AML-193 (cell line): ENCODE data around the gene PPM1B.
"Not testable (repeated sequence)": the region's sequence is repeated elsewhere in the genome, so short reads cannot be mapped to it uniquely, and the experiment has no call there.

ENCODE experiments used
- DNase-seq, 2 experiments: peaks; one replicate each; lab custom pipeline; 2025; lab: John Stamatoyannopoulos, UW

PPM1B gene

GRCh38 chr2:44254023-44254422, 85.3 kb downstream of the PPM1B start:
- DNase-seq, result no peak

GRCh38 chr2:44255704-44256103, 87.0 kb downstream of the PPM1B start:
- not testable (repeated sequence) for DNase-seq

GRCh38 chr2:44257802-44258201, 89.1 kb downstream of the PPM1B start:
- not testable (repeated sequence) for DNase-seq

- no peak for DNase-seq
Observed at GRCh38 chr2:44267269-44267795, 98.7 kb downstream of the PPM1B start.

- DNase-seq, result no peak
Observed at GRCh38 chr2:44267796-44268648, 99.3 kb downstream of the PPM1B start.

- no peak for DNase-seq
Observed at GRCh38 chr2:44269831-44270230, 101.2 kb downstream of the PPM1B start.

GRCh38 chr2:44271296-44271695, 102.6 kb downstream of the PPM1B start:
- no peak for DNase-seq

- no peak for DNase-seq
Observed at GRCh38 chr2:44273076-44273475, 104.4 kb downstream of the PPM1B start.

- DNase-seq, result no peak
Observed at GRCh38 chr2:44273596-44273995, 104.9 kb downstream of the PPM1B start.

GRCh38 chr2:44275927-44276303, 107.2 kb downstream of the PPM1B start:
- DNase-seq, result no peak

- DNase-seq, result no peak
Observed at GRCh38 chr2:44277541-44277940, 108.9 kb downstream of the PPM1B start.

- no peak for DNase-seq
Observed at GRCh38 chr2:44280869-44281268, 112.2 kb downstream of the PPM1B start.
